Measurements from ENCODE around the gene PAM16.
"Not testable (repeated sequence)": the region's sequence is repeated elsewhere in the genome, so short reads cannot be mapped to it uniquely, and the experiment has no call there.

The PAM16 gene

DNA sequence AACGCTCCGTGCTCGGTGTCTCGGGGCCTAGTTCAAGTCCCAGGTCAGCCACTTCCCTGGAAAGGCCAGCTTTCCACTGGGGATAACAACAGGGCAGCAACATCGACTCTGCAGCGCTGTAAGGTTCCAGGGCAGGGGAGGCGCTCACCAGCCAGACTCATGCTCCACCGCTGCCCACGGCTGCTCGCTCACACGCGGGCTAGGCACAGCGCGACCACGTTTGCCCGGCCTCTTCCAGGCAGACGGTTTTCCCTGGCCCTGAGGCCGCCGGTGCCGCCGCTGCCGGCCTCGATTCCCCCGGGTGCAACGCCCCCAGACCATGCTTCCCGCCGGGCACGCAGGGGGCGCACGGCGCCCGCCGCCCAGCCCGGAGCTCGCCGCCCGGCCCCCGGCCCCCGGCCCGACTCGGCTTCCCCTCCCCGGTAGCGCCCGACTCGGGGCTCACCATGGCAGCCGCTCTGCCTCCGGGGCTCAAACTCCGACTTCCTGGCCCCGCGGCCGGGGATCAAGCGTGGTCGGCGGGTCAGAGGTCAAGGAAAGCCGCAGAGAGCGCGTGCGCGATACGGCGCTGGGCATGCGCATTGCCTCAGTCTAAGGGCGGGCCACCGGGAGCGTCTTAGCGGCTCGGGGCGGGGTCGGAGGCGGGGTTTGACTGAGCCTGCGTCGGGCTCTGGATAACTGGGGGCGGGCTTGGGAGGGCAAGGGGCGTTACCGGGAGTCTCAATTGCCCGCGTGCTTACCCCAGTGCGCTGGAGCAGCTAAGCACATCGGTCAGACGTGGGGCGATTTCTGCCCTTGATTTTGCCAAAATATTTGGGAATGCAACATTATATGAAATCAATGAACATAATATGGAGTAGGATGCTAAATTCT, at the start of gene PAM16:
Gene PAM16 (minus strand): TSS at position 535 of the 873 bp plus-strand sequence. CDS start 87 bp downstream, at position 448.
- DNase-seq, result peak; percentile 21

DNA sequence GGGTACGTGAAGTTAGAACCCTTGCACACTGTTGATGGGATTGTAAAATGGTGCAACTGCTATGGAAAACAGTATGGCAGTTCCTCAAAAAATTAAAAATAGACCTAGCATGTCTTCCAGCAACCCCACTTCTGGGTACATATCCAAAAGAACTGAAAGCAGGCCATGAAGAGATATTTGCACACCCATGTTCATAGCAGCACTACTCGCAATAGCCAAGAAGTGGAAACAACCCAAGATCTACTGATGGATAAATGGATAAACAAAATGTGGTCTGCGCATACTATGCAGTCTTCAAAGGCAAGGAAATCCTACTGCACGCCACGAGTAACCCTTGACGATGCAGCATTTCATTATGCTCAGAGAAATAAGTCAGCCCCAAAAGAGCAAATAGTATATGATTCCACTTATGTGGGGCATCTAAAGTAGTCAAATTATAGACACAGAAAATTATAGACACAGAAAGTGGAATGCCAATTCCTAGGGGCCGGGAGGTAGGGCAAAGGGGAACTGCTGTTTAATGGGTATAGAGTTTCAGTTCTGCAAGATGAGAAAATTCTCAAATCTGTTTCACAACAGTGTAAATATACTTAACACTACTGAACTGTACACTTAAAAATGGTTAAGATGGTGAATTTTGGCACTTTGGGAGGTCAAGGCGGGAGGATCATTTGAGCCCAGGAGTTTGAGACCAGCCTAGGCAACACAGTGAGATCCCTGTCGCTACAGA, 48.0 kb upstream of the PAM16 start:
- no peak for DNase-seq

DNA sequence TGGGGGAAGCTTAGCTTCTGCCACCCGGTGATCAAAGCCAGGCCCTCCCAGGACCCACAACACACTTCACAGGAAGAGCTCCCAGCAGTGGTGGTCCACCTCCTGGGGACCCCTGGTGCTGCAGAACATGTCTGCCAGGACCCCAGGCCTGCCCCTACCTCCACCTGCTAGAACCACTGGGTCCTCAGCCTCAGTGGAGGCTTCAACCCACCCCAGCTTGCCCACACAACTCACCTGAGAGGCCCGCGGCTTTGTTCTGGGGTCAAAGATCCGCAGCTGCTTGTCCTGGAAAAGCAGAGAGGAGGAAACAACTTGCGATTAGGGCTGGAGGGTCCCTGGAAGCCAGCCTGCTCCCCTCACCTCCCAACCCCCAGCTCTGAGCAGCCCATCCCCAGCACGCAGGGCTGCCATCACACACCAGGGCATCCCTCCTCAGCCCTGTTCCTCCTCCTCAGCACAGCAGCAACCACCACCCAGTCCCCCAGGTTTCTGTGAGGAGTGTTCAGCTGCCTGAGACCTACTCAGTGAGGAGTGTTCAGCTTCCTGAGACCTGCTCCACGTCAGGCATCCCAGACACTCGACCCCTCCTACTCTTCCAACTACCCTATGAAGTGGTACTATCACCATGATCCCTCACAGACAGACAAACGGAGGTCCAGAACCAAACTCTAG, 44.1 kb upstream of the PAM16 start:
- no peak for DNase-seq

DNA sequence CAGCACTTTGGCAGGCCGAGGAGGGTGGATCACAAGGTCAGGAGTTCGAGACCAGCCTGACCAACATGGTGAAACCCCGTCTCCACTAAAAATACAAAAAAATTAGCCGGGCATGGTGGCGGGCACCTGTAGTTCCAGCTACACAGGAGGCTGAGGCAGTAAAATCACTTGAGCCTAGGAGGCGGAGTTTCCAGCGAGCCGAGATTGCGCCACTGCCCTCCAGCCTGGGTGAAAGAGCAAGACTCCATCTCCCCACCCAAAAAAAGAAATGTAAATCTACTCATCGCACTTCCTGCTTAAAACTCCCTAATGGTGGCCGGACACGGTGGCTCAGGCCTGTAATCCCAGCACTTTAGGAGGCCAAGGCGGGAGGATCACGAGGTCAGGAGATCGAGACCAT, 42.7 kb upstream of the PAM16 start:
- DNase-seq, result not testable (repeated sequence)

DNA sequence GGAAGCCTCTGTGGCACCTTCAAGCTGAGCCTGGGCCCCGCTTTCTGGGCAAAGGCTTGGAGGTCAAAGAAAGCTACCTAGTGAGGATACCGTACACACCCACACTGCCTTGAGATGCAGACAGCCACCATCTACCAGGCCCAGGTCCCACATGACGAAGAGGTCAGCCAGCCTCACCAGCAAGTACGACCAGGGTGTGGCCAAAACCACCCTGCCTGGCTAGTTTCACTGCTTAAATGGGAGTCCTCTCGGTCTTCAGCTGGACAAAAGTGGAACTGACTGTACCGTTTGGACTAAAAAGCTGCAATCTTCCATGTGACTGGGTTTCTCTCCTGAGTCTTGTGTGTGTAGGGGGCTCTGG, 42.1 kb upstream of the PAM16 start:
- no peak for DNase-seq

DNA sequence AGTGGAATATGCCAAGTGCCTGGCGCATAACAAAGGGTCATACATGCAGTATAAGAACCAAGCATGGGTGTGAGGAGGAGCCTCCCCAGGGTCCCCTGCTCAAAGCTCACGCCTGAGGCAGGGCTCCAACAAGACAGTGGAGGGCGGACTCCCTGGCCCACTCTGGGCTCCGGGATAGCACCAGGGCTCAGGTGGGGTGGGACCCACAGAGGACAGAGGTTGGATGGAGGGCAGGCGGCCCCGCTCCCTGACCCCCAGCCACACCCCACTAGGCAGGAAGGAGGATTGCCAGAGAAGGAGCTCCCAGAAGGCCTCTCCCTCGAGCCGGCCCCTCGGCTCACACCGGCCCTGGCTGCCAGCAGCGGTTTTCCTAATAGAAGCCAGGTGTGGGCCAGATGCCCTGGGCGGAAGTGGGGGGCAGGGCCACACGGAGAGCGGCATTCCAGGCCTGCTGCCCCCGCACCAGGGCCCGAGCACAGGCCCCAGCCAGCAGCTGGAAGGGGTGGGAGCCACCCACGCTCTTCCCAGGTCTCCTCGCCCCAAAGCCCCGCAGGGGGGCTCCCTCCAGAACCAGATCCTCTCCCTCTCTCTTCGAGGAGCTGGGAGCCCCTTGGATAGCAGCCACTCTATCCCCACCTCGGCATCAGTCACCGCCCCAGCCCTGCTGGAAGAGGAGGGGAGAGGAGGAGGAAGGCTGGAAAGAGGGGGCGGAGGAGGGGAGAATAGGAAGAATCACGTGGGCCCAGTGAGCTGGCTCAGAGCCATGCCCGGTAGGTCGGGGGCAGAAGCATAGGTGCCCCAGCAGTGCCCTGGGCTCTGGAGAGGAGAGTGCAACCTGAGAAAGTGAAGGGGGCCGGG, 41.5 kb upstream of the PAM16 start:
- no peak for DNase-seq

DNA sequence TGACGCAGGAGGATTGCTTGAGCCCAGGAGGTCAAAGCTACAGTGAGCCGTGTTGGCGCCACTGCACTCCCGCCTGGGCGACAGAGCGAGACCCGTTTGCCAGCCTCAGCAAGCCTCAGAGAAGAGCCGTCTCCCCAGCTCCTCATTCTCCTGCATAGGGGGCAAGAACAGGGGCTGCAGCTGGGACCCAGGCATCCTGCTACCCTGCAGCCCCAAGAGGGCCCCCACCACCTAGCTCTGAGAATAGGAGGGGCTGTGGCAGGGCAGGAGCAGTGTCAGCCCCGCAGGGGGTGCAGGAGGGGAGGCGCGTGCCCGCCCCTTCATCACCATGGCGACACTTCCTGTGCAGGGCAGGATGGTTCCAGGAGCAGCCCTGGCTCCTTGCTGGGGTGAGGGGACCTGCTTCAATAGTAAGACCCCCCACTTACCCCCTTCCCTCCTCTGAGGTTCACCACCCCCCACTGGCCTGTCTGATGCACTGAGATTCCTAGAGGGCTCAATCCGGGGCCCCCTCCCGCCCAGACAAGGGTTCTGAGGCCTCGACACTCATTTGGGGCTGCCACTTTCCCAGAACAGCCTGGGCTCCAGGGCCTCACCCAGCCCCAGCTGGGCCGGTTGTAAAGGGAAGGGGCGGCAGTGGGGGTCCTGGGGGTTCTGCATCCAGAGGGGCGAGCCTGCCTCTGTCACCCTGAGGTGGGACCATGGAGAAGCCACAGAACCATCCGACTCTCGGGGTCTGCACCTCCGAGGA, 40.7 kb upstream of the PAM16 start:
- no peak for DNase-seq

DNA sequence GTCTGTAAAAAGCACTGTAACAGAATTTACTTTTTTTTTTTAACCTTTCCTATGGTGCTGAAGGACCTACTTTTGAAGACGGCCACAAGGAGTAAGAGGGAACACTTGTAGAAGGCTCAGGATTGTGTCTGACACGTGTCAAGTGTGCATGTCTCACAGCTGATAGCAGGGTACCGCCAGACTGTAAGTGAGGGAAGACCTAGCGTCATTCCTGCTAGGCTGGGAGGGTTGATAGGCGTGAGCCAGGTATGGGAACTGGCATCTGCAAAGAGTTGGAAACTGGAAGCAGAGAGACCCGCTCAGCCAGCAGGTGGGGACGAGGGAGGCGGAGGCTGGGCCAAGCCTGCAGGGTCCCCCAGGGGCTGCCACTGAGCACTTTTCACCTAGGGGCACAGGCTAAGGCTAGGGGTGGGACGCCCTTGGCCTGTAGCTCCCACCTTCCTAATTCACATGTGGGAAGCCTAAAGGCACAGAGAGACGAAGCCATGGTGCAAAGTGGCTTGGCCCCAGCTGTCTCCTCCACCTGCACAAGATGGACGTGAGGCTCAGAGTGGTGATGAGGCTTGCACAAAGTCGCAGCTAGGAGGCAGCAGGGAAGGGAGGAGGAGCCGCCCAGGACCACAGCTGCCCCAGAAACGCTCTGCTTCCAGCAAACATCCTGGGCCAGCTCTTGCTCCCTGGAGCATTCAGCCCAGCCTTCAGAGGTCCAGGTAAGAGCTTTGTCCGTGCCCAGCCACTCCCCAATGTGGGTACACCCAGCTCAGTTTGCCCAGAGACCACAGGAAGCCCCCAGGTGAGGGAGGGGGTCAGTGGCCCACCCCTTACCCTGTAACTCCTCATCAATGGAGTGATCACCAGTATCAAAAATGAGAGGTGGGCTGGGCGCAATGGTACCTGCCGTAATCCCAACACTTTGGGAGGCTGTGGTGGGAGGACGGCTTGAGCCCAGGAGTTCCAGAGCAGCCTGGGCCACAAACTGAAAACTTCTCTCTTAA, 39.4 kb upstream of the PAM16 start:
- no peak for DNase-seq

DNA sequence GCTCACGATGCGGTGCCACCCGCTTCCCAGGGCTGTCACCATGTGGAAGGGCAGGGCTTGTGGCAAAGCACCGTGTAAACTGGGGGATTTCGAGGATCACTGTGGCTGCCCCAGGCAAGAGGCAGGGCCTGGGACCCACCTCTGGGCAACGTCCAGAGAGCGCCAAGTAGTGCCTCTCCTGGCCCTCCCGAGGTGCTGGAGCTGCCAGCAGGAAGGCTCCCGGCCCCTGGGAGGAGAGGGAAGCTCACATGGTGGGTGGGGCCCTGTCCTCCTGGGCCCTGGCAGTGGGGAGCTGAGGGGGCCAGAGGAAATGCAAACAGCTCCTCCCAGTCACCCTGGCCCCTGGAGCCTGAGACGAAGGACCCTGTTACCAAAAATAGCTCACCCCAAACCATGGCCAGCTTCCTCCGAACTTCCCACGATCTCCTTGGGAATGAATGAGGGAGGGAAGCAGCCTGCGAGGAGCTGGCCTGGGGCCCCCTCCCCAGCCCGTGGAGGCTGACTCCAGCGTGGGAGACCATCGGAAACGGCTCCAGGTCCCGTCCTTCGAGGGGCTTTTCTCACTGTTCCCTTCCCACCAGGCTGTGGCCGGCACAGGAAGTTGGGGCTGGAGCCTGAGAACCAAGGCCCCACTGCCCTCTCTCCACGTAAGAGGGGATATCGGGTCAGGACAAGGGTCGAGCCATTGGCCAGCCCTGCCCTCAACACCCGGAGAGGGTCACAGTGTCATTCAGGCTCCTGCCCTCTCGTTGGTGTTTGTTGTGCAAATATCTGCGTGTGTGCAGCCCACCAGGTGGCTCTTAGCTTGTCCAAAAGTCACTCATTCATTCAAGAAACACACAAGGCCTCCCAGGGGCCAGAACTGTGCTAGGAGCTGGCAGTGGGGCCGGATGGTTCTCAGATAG, 38.2 kb upstream of the PAM16 start:
- no peak for DNase-seq

DNA sequence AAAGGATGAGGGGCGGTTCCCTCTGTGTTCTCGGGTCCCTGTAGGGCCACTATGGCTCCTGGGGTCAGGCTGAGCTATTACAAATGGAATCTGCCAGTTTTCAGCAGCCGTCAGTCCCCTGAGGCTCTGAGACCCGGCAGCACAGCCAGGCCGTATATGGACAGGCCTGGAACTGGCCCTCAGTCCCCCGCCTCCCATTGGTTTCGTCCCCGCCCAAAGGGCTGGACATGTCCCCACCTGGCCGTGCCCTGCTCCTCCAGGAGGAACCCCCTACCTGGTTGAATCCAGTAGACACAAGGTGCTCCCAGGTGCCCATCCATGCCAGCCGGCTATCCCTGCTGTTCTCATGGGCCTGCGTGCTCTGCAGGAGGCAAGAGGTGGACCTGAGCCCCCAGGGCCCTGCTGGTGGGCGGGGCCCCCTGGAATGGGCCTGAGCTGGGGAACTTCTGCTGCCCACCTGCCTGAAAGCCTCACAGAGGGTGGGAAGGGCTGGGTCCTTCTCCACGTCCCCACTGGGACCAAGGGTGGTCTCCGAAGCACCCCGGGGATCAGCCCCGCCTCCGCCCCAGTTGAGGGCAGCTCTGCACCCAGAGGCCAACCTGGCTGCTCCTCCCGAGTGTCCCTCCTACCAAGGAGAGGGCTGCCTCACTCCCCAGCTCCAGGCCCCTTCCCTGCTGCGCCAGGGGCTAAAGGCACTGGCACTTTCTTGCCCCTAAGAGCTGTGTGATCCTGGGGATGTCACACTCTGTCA, 37.3 kb upstream of the PAM16 start:
- DNase-seq, result no peak

DNA sequence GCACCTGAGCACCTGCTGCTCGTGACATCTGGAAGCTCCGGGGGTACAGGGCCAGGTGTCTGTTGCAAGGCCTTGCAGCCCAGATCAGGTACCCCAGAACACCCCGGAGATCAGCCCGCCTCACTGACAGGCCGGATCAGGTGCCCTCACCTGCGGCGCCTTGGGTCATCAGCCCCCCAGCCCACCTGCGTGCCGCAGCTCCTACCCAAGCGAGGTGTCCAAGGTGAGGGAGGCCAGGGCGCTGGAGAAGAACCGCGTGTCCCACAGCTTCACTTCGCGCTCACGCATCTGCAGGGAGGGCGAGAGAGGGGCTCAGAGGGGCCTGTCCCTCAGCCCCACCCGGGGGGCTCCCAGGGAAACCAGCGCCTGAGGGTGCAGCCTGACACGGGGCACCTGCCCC, 36.7 kb upstream of the PAM16 start:
- no peak for DNase-seq

DNA sequence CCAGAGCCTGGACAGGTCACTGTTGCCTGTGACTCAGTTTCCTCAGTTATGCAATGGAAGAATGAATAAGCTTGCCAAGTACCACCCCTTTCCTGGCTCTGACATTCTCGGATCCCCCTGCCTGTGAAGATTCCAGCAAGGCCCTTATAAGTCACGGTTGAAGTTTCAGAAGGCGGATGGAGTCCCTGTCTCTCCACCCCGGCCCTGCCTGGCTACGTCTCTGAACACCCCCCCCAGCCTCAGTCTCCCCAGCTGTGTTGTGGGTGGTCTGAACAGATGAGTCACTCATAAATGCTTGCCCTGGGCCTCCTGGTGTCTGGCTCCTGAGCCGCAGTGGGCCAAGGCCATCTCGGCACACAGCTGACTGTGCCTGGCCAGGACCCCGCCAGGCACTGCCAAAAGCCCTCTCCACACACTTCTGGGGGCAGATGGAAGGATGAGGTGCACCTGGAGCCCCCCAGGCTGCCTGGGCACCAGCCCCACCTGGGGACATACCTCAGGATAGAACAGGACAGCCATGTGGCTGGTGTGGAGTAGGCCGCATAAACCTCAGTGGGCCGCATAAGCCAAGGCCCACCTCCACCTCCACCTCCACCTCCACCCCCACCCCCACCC, 35.9 kb upstream of the PAM16 start:
- DNase-seq, result no peak

DNA sequence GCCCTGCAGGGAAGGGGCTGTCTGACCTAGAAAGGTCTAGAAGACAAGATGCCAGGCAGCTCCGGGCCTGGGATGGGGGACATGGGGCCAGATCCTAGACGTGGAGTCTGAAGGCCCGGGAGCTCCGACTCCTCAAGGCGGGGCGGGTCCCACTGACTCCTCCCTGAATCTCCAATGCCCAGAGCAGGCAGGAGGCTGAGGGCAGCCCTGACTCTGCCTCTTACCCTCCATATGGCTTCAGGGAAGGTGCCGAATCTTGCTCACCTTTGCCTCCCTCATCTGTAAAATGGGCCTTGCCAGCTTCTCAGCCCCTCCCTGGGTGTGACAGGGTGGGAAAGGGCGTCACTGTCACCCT, 35.3 kb upstream of the PAM16 start:
- no peak for DNase-seq

DNA sequence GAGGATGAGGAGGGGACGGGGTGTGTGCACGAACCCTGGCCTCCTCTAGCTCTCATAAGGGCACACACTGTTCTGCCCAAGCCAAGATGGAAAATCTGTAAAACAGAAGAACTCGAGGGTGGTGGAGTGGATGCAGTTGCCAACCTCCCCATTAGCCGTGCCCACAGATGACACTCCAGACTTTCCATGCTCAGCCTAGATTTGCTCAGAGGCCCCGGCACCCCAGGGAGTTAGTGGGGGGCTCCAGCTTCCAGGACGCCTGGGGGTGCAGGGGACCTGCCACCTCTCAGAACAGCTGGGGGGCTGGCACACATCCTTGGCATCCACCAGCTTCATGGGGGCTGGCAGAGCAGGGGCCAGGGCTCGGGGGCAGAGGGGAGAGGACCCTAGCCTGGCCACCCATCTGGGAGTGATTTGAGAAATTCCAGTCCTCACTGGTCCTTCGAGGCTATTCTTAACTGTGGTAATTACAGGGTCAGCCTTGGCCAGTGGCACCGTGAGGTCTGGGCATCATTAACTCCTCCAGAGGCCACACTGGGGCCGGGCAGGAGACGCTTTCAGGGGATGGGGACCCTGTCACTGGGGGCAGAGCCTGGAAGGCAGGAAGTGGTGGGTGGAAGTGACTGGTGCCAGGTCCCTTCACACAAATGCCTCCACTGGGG, 34.8 kb upstream of the PAM16 start:
- no peak for DNase-seq

DNA sequence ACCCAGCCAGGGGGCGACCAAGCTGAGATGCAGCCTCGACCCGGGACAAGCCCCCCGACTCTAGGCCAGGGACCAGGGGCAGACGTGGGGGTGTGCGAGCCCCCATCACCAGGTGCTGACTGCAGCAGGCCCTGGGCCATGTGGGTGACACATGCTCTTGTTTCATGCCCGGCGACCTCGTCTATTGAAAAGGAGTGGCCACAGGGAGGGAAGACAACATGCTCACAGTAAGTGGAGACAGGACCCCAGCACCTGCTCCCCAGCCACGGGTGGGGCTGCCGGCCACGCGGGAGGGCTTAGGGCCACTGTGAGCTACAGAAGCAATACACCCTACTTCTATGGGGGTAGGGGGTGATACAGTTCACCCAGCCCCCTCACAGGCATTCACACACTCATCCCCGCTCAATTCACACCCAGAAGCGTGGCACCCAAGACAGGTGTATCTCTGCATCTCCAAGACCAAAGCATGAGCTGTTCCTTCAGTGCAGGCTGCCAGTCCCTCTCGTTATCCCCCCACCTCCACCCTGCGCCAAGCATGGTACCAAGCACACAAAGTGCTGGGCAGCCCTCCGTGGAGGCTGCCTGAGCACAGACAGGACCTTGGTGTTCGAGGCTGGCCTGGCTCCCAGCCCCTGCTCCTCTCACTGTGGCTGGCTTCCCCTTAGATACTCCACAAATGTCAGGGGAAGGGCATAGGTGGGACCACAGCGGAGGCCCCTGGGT, 34.1 kb upstream of the PAM16 start:
- no peak for DNase-seq

DNA sequence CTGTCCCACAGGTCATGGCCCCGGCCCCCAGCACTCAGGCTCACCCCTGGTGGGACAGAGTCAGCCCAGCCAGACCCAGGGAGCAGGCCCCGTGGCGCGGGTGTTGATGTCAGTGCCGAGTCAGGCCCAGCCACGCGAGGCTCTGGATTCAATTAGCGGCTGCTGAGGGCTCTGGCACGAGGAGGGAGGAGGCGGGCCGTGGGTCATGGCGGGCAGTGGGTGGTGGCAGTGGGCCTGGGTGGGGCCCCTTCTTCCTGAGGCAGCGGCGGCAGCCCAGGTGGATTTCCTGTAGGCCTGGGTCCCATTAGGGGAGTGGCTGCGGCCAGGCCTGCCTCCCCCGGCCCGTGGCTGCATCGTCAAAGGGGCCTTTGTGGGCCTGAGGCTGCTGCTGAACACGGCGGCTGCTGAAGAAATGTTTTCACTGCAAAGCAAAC, 33.4 kb upstream of the PAM16 start:
- no peak for DNase-seq

Measured in NCI-H1048 (cell line).